DND-41 (cell line): ENCODE measurements around the gene PTCD2.

Source experiments
- ATAC-seq: fragments of 200-7000 bp; cut with Tn5 transposase; 3 replicates; pipeline ENCODE4 v1.9.1; 2021; ENCODE audit warnings: low read depth; ENCODE audit not compliant: insufficient read depth
- DNase-seq: peaks from one replicate; pipeline ENCODE4 v3.0.0-alpha.2; 2020
- H2AFZ ChIP-seq: 2 replicates; pipeline ENCODE4 v1.6.0; 2012; ENCODE audit warnings: low read depth, low read length
- H3K27ac ChIP-seq: 2 replicates; pipeline ENCODE4 v1.5.1; 2012; ENCODE audit warnings: low read length, inconsistent platforms
- H3K27me3 ChIP-seq: fragments of 200-600 bp; sonication (generic); 2 replicates; pipeline ENCODE4 v1.6.0; 2012; ENCODE audit warnings: low read length, mild to moderate bottlenecking, inconsistent platforms; ENCODE audit not compliant: insufficient read depth, poor library complexity
- H3K36me3 ChIP-seq: 2 replicates; pipeline ENCODE4 v1.5.1; 2012; ENCODE audit warnings: low read length, inconsistent platforms; ENCODE audit not compliant: insufficient read depth
- H3K4me1 ChIP-seq: 2 replicates; pipeline ENCODE4 v1.5.1; 2012; ENCODE audit warnings: mild to moderate bottlenecking, low read length; ENCODE audit not compliant: insufficient read depth
- H3K4me2 ChIP-seq: 2 replicates; pipeline ENCODE4 v1.6.0; 2012; ENCODE audit warnings: mild to moderate bottlenecking, moderate library complexity, low read length, inconsistent platforms; ENCODE audit not compliant: insufficient read depth
- H3K4me3 ChIP-seq, 2 experiments: fragments of 200-600 bp in 1 of 2; shearing (Covaris generic) in 1 of 2; 2 replicates each; pipeline ENCODE4 v1.5.1; 2012 to 2016; ENCODE audit warnings: inconsistent platforms in 2 of 2, low read length in 2 of 2, mild to moderate bottlenecking in 2 of 2, low read depth in 1 of 2, moderate library complexity in 1 of 2
- H3K79me2 ChIP-seq: 2 replicates; pipeline ENCODE4 v1.6.0; 2012; ENCODE audit warnings: low read length, inconsistent platforms; ENCODE audit not compliant: insufficient read depth
- H3K9ac ChIP-seq: 2 replicates; pipeline ENCODE4 v1.6.0; 2012; ENCODE audit warnings: low read depth, mild to moderate bottlenecking, inconsistent platforms, low read length, moderate library complexity
- H3K9me3 ChIP-seq: 2 replicates; pipeline ENCODE4 v1.5.1; 2012; ENCODE audit warnings: low read length, moderate library complexity, mild to moderate bottlenecking, inconsistent platforms; ENCODE audit not compliant: insufficient read depth, severe bottlenecking
- H4K20me1 ChIP-seq: 2 replicates; pipeline ENCODE4 v1.6.0; 2012; ENCODE audit warnings: low read length; ENCODE audit not compliant: insufficient read depth
- CTCF ChIP-seq: IDR thresholded peaks from 2 replicates; pipeline ENCODE4 v1.5.1; 2012; ENCODE audit warnings: borderline replicate concordance, low read length, moderate library complexity, mild to moderate bottlenecking; ENCODE audit not compliant: poor library complexity, severe bottlenecking; ENCODE audit errors: extremely low read depth
- EZH2 ChIP-seq: IDR thresholded peaks from 3 replicates; pipeline ENCODE4 v1.6.1; 2012; ENCODE audit warnings: borderline replicate concordance, low read depth, mild to moderate bottlenecking, moderate library complexity, low read length, inconsistent platforms; ENCODE audit not compliant: severe bottlenecking

PTCD2 gene

DNA sequence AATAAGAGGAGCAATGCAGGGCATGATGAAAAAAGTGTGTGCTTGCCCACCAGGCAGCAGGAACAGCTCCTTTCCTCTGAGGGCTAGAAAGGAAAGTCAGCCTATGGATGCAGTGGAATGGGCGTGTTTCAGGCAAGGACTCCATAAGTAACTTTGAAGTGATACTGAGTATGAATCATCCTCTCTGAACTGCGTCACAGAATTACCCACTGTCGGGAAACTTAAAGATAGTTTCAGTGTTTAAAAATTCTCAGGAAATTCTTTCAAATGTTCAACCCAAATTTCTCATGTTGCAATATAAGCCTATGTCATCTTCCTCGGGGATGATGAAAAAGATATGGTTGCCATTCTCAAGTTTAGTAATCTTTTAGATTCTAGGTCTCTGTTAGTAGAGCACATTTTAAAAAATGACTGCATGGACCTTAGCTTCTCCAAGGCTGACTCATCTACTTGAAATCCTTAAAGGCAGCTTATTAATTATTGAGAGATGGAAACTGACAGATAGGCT, 27.7 kb downstream of the PTCD2 start:
- no peak overlapping the region for H3K4me2 ChIP-seq
- no peaks in the 10 kb centered on the region for H4K20me1 ChIP-seq
- no peak overlapping the region for H3K27ac ChIP-seq
- no peaks in the 10 kb centered on the region for H3K4me1 ChIP-seq
- H2AFZ ChIP-seq: no peak overlapping the region
- no peak overlapping the region for H3K4me3 ChIP-seq
- no peaks in the 10 kb centered on the region for H3K79me2 ChIP-seq
- TF ChIP-seq EZH2 (no peak), CTCF (no peak)
- DNase-seq (no peak), ATAC-seq (no peak)
- H3K36me3 ChIP-seq: peaks cover 14% of the 10 kb centered on the region
- H3K9ac ChIP-seq: no peak overlapping the region
- no peaks in the 10 kb centered on the region for H3K9me3 ChIP-seq
- no peaks in the 10 kb centered on the region for H3K27me3 ChIP-seq

DNA sequence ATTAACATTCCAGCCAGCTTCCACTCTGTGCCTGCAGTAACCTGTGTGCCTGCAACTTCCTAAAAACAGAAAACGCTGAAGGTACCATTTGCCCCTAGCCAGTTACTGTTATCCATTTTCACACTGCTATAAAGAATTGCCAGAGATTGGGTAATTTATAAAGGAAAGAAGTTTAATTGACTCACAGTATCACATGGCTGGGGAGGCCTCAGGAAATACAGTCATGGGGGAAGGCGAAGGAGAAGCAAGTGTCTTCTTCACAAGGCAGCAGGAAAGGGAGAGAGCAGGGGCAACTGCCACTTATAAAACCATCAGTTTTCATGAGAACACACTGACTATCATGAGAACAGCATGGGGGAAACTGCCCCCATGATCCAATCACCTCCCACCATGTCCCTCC, 31.2 kb downstream of the PTCD2 start:
- no peak overlapping the region for H3K4me2 ChIP-seq
- H4K20me1 ChIP-seq: no peaks in the 10 kb centered on the region
- ATAC-seq: no peak
- H3K9ac ChIP-seq: no peak overlapping the region
- no peak overlapping the region for H3K4me3 ChIP-seq
- TF ChIP-seq CTCF (no peak), EZH2 (no peak)
- no peaks in the 10 kb centered on the region for H3K27me3 ChIP-seq
- H3K27ac ChIP-seq: no peak overlapping the region
- H3K36me3 ChIP-seq: no peaks in the 10 kb centered on the region; the same call in 1 of the 2 replicates
- no peak for DNase-seq
- H3K79me2 ChIP-seq: no peaks in the 10 kb centered on the region
- no peaks in the 10 kb centered on the region for H3K9me3 ChIP-seq
- H3K4me1 ChIP-seq: no peaks in the 10 kb centered on the region
- H2AFZ ChIP-seq: no peak overlapping the region

GRCh38 chr5:72352616-72353015, 32.4 kb downstream of the PTCD2 start:
- H3K9ac ChIP-seq: no peak overlapping the region
- ATAC-seq (no peak), DNase-seq (no peak)
- H3K9me3 ChIP-seq: no peaks in the 10 kb centered on the region
- H3K27me3 ChIP-seq: no peaks in the 10 kb centered on the region
- no peaks in the 10 kb centered on the region for H3K4me1 ChIP-seq
- no peak overlapping the region for H3K27ac ChIP-seq
- no peaks in the 10 kb centered on the region for H4K20me1 ChIP-seq
- TF ChIP-seq CTCF (no peak), EZH2 (no peak)
- H3K4me3 ChIP-seq: no peak overlapping the region
- no peak overlapping the region for H2AFZ ChIP-seq
- H3K36me3 ChIP-seq: no peaks in the 10 kb centered on the region
- no peak overlapping the region for H3K4me2 ChIP-seq
- no peaks in the 10 kb centered on the region for H3K79me2 ChIP-seq

GRCh38 chr5:72353046-72353445, 32.9 kb downstream of the PTCD2 start:
- Histone ChIP-seq H3K79me2 (no peaks in the 10 kb centered on the region), H4K20me1 (no peaks in the 10 kb centered on the region), H3K4me3 (no peak overlapping the region), H2AFZ (no peak overlapping the region), H3K4me2 (no peak overlapping the region), H3K9me3 (no peaks in the 10 kb centered on the region), H3K36me3 (peaks cover 1% of the 10 kb centered on the region; the same call in 1 of the 2 replicates), H3K27me3 (no peaks in the 10 kb centered on the region), H3K9ac (no peak overlapping the region), H3K4me1 (no peaks in the 10 kb centered on the region), H3K27ac (no peak overlapping the region)
- DNase-seq: no peak
- ATAC-seq: no peak
- no peak for TF ChIP-seq CTCF
- TF ChIP-seq EZH2: no peak
